Astrocyte (in vitro differentiated cells and primary cell): ENCODE data around the gene PFDN6.

Experiments
- EZH2 ChIP-seq: IDR thresholded peaks from 2 replicates; pipeline ENCODE4 v1.6.1; 2012; ENCODE audit warnings: mild to moderate bottlenecking, low read length, inconsistent platforms; ENCODE audit not compliant: insufficient read depth
- TF ChIP-seq, protein P1 (sequence below): IDR thresholded peaks from 2 replicates; pipeline ENCODE4 v1.5.1; 2011; ENCODE audit warnings: low read depth, mild to moderate bottlenecking, inconsistent platforms, low read length, moderate library complexity; ENCODE audit not compliant: insufficient read depth

GRCh38 chr6:33279257-33279695 is 10.1 kb upstream of the PFDN6 start:
- TF ChIP-seq, protein P1, sequence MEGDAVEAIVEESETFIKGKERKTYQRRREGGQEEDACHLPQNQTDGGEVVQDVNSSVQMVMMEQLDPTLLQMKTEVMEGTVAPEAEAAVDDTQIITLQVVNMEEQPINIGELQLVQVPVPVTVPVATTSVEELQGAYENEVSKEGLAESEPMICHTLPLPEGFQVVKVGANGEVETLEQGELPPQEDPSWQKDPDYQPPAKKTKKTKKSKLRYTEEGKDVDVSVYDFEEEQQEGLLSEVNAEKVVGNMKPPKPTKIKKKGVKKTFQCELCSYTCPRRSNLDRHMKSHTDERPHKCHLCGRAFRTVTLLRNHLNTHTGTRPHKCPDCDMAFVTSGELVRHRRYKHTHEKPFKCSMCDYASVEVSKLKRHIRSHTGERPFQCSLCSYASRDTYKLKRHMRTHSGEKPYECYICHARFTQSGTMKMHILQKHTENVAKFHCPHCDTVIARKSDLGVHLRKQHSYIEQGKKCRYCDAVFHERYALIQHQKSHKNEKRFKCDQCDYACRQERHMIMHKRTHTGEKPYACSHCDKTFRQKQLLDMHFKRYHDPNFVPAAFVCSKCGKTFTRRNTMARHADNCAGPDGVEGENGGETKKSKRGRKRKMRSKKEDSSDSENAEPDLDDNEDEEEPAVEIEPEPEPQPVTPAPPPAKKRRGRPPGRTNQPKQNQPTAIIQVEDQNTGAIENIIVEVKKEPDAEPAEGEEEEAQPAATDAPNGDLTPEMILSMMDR, result no peak
- no peak for TF ChIP-seq EZH2
